GM12878 (cell line): ENCODE results near the gene DNAJC17.

Source experiments
- ESRRA ChIP-seq: IDR thresholded peaks from 2 replicates; pipeline ENCODE4 v1.6.1; 2012; ENCODE audit warnings: mild to moderate bottlenecking, low read length, improper control_type of control experiment
- TF ChIP-seq, protein P1 (sequence below): IDR thresholded peaks from 2 replicates; pipeline ENCODE4 v1.6.1; 2011; ENCODE audit warnings: low read depth, mild to moderate bottlenecking, low read length, moderate library complexity, borderline replicate concordance; ENCODE audit errors: extremely low read depth
- TF ChIP-seq, protein P2 (sequence below): IDR thresholded peaks from 2 replicates; pipeline ENCODE4 v1.6.1; 2012; ENCODE audit warnings: mild to moderate bottlenecking, low read depth, low read length
- TF ChIP-seq, protein P3 (sequence below), 3 experiments: IDR thresholded peaks in 2 of 3; conservative IDR thresholded peaks in 1 of 3; 2 replicates each; pipeline ENCODE4 v1.5.1; 2011; ENCODE audit warnings: low read depth in 3 of 3, low read length in 3 of 3, mild to moderate bottlenecking in 3 of 3, control low read depth in 2 of 3, moderate library complexity in 2 of 3, inconsistent platforms in 1 of 3, mixed read lengths in 1 of 3; ENCODE audit not compliant: control insufficient read depth in 2 of 3, insufficient read depth in 1 of 3; ENCODE audit errors: extremely low read depth in 1 of 3

DNA sequence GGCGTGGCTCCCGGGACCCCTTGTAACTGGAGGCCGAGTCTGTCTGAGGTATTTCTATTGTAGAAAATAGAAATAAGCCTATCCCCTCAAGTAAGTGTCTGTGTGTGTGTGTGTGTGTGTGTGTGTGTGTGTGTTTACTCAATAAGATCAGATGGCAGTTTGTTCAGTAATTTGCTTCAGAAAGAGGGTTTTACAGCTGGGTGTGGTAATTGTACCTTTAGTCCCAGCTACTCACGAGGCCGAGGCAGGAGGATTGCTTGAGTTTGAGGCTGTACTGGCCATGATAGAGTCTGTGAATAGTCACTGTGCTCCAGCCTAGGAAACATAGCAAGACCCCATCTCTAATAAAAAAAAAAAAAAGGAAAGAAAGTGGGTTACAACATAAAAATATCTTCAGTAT is 45.3 kb upstream of the DNAJC17 start:
- TF ChIP-seq, protein P1, sequence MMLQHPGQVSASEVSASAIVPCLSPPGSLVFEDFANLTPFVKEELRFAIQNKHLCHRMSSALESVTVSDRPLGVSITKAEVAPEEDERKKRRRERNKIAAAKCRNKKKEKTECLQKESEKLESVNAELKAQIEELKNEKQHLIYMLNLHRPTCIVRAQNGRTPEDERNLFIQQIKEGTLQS = no peak
- TF ChIP-seq, protein P2, sequence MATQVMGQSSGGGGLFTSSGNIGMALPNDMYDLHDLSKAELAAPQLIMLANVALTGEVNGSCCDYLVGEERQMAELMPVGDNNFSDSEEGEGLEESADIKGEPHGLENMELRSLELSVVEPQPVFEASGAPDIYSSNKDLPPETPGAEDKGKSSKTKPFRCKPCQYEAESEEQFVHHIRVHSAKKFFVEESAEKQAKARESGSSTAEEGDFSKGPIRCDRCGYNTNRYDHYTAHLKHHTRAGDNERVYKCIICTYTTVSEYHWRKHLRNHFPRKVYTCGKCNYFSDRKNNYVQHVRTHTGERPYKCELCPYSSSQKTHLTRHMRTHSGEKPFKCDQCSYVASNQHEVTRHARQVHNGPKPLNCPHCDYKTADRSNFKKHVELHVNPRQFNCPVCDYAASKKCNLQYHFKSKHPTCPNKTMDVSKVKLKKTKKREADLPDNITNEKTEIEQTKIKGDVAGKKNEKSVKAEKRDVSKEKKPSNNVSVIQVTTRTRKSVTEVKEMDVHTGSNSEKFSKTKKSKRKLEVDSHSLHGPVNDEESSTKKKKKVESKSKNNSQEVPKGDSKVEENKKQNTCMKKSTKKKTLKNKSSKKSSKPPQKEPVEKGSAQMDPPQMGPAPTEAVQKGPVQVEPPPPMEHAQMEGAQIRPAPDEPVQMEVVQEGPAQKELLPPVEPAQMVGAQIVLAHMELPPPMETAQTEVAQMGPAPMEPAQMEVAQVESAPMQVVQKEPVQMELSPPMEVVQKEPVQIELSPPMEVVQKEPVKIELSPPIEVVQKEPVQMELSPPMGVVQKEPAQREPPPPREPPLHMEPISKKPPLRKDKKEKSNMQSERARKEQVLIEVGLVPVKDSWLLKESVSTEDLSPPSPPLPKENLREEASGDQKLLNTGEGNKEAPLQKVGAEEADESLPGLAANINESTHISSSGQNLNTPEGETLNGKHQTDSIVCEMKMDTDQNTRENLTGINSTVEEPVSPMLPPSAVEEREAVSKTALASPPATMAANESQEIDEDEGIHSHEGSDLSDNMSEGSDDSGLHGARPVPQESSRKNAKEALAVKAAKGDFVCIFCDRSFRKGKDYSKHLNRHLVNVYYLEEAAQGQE = no peak
- TF ChIP-seq ESRRA = no peak
- TF ChIP-seq, protein P3, sequence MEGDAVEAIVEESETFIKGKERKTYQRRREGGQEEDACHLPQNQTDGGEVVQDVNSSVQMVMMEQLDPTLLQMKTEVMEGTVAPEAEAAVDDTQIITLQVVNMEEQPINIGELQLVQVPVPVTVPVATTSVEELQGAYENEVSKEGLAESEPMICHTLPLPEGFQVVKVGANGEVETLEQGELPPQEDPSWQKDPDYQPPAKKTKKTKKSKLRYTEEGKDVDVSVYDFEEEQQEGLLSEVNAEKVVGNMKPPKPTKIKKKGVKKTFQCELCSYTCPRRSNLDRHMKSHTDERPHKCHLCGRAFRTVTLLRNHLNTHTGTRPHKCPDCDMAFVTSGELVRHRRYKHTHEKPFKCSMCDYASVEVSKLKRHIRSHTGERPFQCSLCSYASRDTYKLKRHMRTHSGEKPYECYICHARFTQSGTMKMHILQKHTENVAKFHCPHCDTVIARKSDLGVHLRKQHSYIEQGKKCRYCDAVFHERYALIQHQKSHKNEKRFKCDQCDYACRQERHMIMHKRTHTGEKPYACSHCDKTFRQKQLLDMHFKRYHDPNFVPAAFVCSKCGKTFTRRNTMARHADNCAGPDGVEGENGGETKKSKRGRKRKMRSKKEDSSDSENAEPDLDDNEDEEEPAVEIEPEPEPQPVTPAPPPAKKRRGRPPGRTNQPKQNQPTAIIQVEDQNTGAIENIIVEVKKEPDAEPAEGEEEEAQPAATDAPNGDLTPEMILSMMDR (IDR thresholded peaks at IDR 0.05 in 2 of 3, conservative IDR thresholded peaks at IDR 0.05 in 1 of 3; ENCODE audit: control insufficient read depth in 2 of 3, extremely low read depth in 1 of 3, insufficient read depth in 1 of 3, low read depth in 3 of 3, low read length in 3 of 3) = no peak
